Activated T-cell treated with anti-CD3 and anti-CD28 coated beads for 24 hours (primary cell): ENCODE results near the gene PSMC5.
"Not testable (repeated sequence)": the region's sequence is repeated elsewhere in the genome, so short reads cannot be mapped to it uniquely, and the experiment has no call there.

Experiments
- DNase-seq: peaks from one replicate; pipeline ENCODE4 v3.0.0-alpha.2; 2020; ENCODE audit warnings: low read depth

Gene PSMC5

DNA sequence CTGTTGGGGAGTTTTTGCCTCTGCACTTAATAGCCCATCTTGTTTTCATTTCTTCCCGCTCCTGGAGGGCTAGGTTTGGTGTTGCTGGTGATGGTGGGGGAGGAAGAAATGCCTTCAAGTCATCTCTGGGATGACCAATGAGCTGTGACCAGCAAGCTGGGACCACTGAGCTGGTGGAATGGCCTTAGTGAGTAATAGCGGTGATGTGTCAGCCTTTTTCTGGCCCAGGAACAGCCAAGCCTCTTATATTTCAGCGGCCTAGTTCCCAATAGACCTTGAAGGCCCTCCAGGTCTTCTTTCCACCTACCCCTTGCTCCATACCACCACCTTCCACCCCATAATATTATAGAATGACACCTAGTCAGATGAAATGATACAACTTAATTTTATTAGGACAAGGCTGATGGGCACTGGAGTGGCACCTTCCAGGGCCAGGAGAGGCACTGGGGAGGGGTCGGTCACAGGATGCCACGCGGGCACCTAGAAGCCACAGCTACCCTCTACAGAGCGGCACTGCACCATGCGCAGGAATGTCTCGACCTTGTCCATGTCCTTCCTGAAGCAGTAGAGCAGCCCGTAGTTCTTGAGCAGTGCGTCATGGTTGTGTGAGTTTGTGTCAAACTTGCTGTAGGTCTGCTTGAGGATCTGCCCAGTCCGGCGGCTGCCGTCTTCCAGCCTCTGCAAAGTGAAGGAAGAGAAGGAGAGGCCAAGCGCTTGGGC is 44.6 kb downstream of the PSMC5 start:
- not testable (repeated sequence) for DNase-seq

DNA sequence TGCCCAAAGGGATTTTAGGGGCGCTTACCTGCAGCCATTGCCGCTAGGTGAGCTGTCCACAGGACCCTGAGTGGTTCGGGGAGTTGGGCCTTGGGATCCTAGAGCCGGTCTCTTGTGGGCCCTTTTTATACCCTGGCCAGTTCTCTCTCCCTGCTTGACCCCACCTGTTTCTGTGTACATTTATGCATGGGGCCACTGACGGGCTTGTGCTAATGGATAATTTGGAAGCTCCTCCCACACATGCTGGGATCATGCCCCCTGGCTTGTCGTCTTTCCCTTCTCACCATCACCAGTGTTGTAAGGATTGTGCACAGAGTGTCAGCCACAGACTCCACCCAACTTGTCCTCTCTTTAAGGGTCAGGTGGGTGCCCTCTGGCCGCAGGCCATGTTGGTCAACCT is 46.3 kb downstream of the PSMC5 start, which contains the start of gene CSH2:
Gene CSH2 (minus strand): TSS at position 101 of the 400 bp plus-strand sequence. CDS start 63 bp downstream, at position 38.
- DNase-seq: not testable (repeated sequence)

DNA sequence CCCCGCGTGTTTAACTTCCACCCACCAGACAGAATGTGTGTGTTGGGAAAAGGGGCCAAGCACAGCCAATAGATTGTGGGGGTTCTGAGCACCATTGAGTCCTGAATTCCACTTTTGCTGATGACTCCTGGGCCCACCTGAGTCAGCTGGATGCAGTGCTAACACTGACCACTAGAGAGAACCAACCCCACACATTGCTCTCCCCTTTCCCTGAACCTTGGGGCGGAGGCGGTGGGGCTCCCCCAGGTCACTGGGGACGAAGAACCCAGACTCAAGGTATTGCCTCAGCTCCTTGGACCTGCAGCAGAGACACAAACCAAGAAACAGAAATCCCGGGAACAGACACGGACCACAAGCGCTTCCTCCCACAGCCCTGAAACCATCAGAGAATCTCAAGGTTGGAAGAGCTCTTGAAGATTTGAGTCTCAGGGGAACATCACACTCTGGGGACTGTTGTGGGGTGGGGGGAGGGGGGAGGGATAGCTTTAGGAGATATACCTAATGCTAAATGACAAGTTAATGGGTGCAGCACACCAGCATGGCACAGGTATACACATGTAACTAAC is 46.9 kb downstream of the PSMC5 start:
- not testable (repeated sequence) for DNase-seq

DNA sequence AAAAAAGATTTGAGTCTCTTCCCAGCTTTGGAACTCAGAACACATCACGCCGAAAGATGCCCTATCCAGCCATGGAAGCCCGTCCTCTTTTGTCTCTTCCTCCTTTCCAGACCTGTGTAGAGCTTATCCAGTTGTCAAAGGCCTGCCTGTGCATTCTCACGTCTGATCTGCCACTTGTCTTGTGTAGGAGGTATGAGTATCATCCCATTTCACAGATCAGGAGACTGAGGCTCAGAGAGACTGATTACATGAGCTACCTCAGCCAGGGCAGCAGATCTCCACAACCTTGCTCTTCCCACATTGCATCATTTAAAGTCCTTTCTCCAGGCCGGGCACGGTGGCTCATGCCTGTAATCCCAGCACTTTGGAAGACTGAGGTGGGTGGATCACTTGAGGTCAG is 47.5 kb downstream of the PSMC5 start:
- not testable (repeated sequence) for DNase-seq

DNA sequence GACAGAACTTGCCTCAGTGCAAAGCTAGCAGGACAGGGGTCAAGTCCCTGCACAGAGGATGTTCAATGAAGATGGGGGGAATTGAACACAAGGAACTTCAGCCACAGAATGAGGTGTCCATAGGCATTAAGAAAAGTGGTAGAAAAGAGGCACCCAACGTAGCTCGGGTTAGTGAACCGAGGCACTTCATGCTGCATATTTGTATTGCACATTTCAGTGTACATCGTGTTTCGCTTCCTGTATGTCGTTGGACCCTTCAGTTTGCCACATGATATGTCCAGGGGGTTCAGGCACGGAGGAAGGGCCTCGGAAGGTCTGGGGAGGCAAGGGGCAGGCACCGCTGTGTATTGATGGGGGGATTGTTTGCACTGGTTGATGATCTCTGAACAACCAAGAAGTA is 51.2 kb downstream of the PSMC5 start:
- not testable (repeated sequence) for DNase-seq

DNA sequence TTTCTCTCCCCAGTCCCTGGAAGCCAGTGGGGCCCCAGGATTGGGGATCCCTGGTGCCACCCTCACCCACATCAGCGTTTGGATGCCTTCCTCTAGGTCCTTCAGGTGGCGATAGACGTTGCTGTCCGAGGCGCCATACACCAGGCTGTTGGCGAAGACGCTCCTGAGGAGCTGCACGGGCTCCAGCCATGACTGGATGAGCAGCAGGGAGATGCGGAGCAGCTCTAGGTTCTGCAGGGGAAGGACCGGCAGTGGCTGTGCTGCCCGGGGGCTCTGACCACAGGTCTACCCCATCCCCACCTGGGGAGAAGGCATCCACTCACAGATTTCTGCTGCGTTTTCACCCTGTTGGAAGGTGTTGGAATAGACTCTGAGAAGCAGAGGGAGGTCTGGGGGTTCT is 53.5 kb downstream of the PSMC5 start:
- no peak for DNase-seq

DNA sequence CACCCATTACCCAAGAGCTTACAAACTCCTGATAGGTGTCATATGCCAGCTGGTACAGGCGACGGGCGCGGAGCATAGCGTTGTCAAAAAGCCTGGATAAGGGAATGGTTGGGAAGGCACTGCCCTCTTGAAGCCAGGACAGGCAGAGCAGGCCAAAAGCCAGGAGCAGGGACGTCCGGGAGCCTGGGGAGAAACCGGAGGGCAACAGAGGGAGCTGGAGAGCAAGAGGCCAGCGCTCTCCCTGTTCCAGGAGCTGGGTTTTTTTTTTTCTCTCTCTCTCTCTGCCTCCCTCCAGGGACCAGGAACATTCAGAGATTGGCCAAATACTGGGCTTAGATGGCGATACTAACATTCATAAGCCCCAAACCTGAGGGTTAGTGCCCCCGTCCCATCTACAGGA is 54.1 kb downstream of the PSMC5 start:
- DNase-seq: not testable (repeated sequence)
